SK-N-SH treated with all-trans-retinoic acid at 6 μM for 48 hours (cell line): Measurements from ENCODE around the gene CYP2W1.
A peak's percentile ranks its signal among the peaks of the same experiment; 100 is the strongest.

Experiments used
- ATAC-seq: fragments of 200-7000 bp; cut with Tn5 transposase; 3 replicates; pipeline ENCODE4 v1.9.1; 2020; ENCODE audit warnings: mild to moderate bottlenecking, moderate library complexity
- ARNTL ChIP-seq: fragments of 450-650 bp; formaldehyde crosslinking; IDR thresholded peaks from 2 replicates; pipeline ENCODE4 v1.5.0; 2020; ENCODE audit warnings: low read depth, mild to moderate bottlenecking, moderate library complexity, borderline replicate concordance
- BACH2 ChIP-seq: fragments of 250-450 bp; sonication (Bioruptor Pico); IDR thresholded peaks from 2 replicates; pipeline ENCODE4 v1.9.0; 2021; ENCODE audit warnings: mild to moderate bottlenecking, borderline replicate concordance
- CREB5 ChIP-seq: fragments of 250-450 bp; sonication (Bioruptor Pico); IDR thresholded peaks from 2 replicates; pipeline ENCODE4 v1.5.1; 2020; ENCODE audit warnings: low read depth, mild to moderate bottlenecking, moderate library complexity
- CSDC2 ChIP-seq: fragments of 250-450 bp; sonication (Bioruptor Pico); IDR thresholded peaks from 2 replicates; pipeline ENCODE4 v1.5.0; 2020; ENCODE audit warnings: mild to moderate bottlenecking, moderate library complexity
- ESRRG ChIP-seq: fragments of 250-450 bp; sonication (Bioruptor Pico); IDR thresholded peaks from 2 replicates; pipeline ENCODE4 v1.6.1; 2021; ENCODE audit warnings: mild to moderate bottlenecking
- GLIS3 ChIP-seq: fragments of 250-450 bp; sonication (Bioruptor Pico); IDR thresholded peaks from 2 replicates; pipeline ENCODE4 v1.5.0; 2020; ENCODE audit warnings: mild to moderate bottlenecking, moderate library complexity
- ISL1 ChIP-seq: fragments of 250-450 bp; sonication (Bioruptor Pico); IDR thresholded peaks from 2 replicates; pipeline ENCODE4 v2.1.2; 2022; ENCODE audit warnings: mild to moderate bottlenecking, moderate library complexity
- OSR1 ChIP-seq: fragments of 250-450 bp; sonication (Bioruptor Pico); IDR thresholded peaks from 2 replicates; pipeline ENCODE4 v1.8.0; 2022; ENCODE audit warnings: moderate library complexity, mild to moderate bottlenecking, inconsistent platforms
- PATZ1 ChIP-seq: fragments of 250-450 bp; sonication (Bioruptor Pico); IDR thresholded peaks from 2 replicates; pipeline ENCODE4 v1.8.0; 2020; ENCODE audit warnings: mild to moderate bottlenecking, moderate library complexity, borderline replicate concordance
- RARB ChIP-seq: fragments of 250-450 bp; sonication (Bioruptor Pico); IDR thresholded peaks from 2 replicates; pipeline ENCODE4 v1.8.0; 2021; ENCODE audit warnings: mild to moderate bottlenecking, moderate library complexity
- SNAI2 ChIP-seq: fragments of 250-450 bp; sonication (Bioruptor Pico); IDR thresholded peaks from 2 replicates; pipeline ENCODE4 v1.5.0; 2020; ENCODE audit warnings: mild to moderate bottlenecking, moderate library complexity
- TCF4 ChIP-seq: fragments of 250-450 bp; sonication (Bioruptor Pico); IDR thresholded peaks from 2 replicates; pipeline ENCODE4 v1.8.0; 2021; ENCODE audit warnings: mild to moderate bottlenecking, moderate library complexity, borderline replicate concordance
- TOX ChIP-seq: fragments of 250-450 bp; sonication (Bioruptor Pico); IDR thresholded peaks from 2 replicates; pipeline ENCODE4 v1.8.0; 2021; ENCODE audit warnings: mild to moderate bottlenecking, moderate library complexity, borderline replicate concordance
- ZC3H10 ChIP-seq: fragments of 250-450 bp; sonication (Bioruptor Pico); IDR thresholded peaks from 2 replicates; pipeline ENCODE4 v1.5.1; 2021; ENCODE audit warnings: mild to moderate bottlenecking, moderate library complexity
- ZFP3 ChIP-seq: fragments of 250-450 bp; sonication (Bioruptor Pico); IDR thresholded peaks from 2 replicates; pipeline ENCODE4 v1.5.0; 2020; ENCODE audit warnings: mild to moderate bottlenecking, moderate library complexity
- ZFP30 ChIP-seq: fragments of 450-650 bp; formaldehyde crosslinking; IDR thresholded peaks from 2 replicates; pipeline ENCODE4 v1.5.0; 2022; ENCODE audit warnings: mild to moderate bottlenecking, moderate library complexity
- ZNF70 ChIP-seq: fragments of 450-650 bp; formaldehyde crosslinking; IDR thresholded peaks from 2 replicates; pipeline ENCODE4 v1.5.0; 2020; ENCODE audit warnings: mild to moderate bottlenecking, moderate library complexity
- ZNF8 ChIP-seq: fragments of 450-650 bp; formaldehyde crosslinking; IDR thresholded peaks from 2 replicates; pipeline ENCODE4 v1.5.0; 2020; ENCODE audit warnings: mild to moderate bottlenecking, moderate library complexity
- TF ChIP-seq, protein P1 (sequence below): fragments of 250-450 bp; sonication (Bioruptor Pico); IDR thresholded peaks from 2 replicates; pipeline ENCODE4 v1.5.1; 2021; ENCODE audit warnings: mild to moderate bottlenecking, moderate library complexity

The CYP2W1 gene

GRCh38 chr7:992709-993607 is 10.0 kb downstream of the CYP2W1 start:
- TF ChIP-seq GLIS3 (0 out of 2 replicates have a peak, but pooled peaks have one; percentile 5), OSR1 (CRISPR knock-in tag) (no peak), PATZ1 (CRISPR knock-in tag) (no peak), ISL1 (CRISPR knock-in tag) (no peak)
- peak; percentile 97 for ATAC-seq

- no peak for ATAC-seq
- TF ChIP-seq ESRRG (CRISPR knock-in tag), result no peak
- TF ChIP-seq OSR1 (CRISPR knock-in tag), result no peak
- no peak for TF ChIP-seq RARB (CRISPR knock-in tag)
- no peak for TF ChIP-seq SNAI2 (CRISPR knock-in tag)
- no peak for TF ChIP-seq BACH2
- TF ChIP-seq ZFP3 (CRISPR knock-in tag), result no peak
- no peak for TF ChIP-seq TCF4 (CRISPR knock-in tag)
- TF ChIP-seq, protein P1, sequence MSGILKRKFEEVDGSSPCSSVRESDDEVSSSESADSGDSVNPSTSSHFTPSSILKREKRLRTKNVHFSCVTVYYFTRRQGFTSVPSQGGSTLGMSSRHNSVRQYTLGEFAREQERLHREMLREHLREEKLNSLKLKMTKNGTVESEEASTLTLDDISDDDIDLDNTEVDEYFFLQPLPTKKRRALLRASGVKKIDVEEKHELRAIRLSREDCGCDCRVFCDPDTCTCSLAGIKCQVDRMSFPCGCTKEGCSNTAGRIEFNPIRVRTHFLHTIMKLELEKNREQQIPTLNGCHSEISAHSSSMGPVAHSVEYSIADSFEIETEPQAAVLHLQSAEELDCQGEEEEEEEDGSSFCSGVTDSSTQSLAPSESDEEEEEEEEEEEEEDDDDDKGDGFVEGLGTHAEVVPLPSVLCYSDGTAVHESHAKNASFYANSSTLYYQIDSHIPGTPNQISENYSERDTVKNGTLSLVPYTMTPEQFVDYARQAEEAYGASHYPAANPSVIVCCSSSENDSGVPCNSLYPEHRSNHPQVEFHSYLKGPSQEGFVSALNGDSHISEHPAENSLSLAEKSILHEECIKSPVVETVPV (CRISPR knock-in tag), result no peak
- no peak for TF ChIP-seq ZNF8 (CRISPR knock-in tag)
- no peak for TF ChIP-seq CSDC2 (CRISPR knock-in tag)
- no peak for TF ChIP-seq TOX (CRISPR knock-in tag)
- TF ChIP-seq ZNF70, result no peak
- TF ChIP-seq ISL1 (CRISPR knock-in tag), result no peak
- TF ChIP-seq GLIS3, result no peak
- TF ChIP-seq ZC3H10, result no peak
These were observed 11.8 kb downstream of the CYP2W1 start for GRCh38 chr7:994592-995308.

DNA sequence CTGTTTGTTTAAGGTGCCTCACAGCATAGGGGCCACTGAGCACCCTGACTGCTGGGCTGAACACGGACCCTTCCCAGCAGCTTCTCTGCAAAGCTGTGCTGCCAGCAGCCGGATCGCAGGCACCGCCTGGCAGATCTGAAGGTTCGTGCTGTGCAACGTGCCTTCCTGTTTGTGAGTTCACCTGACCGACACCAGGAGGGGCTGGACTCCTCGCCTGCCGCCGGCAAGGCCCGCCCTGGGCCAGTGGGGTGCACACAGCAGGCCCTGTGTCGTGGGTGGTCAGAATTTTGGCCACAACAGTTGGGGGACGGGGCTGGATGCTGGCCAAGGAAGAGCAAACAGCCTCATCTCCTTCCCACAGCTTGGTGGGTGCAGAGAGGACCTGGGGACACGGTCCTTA is 12.6 kb downstream of the CYP2W1 start:
- TF ChIP-seq ISL1 (CRISPR knock-in tag), result no peak
- TF ChIP-seq ARNTL (CRISPR knock-in tag), result no peak
- no peak for TF ChIP-seq PATZ1 (CRISPR knock-in tag)
- TF ChIP-seq ZC3H10, result no peak
- TF ChIP-seq ZFP30 (CRISPR knock-in tag), result no peak
- no peak for TF ChIP-seq CREB5 (CRISPR knock-in tag)
- no peak for TF ChIP-seq CSDC2 (CRISPR knock-in tag)
- TF ChIP-seq, all 23 proteins: peak for 0
- no peak for ATAC-seq

DNA sequence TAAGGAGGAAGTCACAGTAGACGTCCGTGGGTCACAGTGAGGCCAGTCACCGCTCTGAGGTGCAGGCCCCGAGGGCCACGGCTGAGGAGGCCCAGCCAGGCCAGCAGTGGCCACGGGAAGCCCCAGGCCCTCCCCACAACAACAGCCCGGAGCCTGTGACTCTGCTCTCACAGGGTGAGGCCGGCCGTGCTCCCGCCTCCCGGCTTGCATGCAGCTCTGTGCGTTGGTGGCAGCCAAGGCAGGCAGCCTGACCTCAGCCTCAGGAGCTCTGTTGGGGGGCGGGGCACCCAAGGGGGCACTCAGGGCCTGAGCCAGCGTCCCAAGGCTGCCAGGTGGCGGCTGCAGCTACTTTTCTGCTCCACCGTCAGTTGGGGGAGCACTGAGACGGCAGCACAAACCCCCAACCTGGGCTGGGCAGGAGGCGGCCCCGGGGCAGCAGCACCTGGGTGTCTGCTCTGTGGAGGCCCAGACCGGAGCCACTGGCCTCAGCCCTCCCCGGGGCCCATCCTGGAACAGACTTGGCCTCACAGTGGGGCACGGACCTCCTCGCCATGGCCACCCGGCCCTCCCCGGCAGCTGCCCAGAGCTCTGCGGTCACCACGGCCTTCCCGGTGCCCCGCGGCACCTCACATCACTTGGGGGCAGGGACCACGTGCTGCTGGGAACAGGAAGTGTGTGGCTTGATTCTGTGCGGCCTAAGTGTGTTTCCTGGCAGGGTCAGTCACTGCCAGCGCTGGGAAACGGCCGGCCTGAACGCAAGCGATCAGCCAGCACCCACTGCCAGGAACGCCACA is 13.3 kb downstream of the CYP2W1 start:
- no peak for ATAC-seq
- no peak for TF ChIP-seq ISL1 (CRISPR knock-in tag)
